ENCODE data around the gene CACNA1G.

CACNA1G gene

DNA sequence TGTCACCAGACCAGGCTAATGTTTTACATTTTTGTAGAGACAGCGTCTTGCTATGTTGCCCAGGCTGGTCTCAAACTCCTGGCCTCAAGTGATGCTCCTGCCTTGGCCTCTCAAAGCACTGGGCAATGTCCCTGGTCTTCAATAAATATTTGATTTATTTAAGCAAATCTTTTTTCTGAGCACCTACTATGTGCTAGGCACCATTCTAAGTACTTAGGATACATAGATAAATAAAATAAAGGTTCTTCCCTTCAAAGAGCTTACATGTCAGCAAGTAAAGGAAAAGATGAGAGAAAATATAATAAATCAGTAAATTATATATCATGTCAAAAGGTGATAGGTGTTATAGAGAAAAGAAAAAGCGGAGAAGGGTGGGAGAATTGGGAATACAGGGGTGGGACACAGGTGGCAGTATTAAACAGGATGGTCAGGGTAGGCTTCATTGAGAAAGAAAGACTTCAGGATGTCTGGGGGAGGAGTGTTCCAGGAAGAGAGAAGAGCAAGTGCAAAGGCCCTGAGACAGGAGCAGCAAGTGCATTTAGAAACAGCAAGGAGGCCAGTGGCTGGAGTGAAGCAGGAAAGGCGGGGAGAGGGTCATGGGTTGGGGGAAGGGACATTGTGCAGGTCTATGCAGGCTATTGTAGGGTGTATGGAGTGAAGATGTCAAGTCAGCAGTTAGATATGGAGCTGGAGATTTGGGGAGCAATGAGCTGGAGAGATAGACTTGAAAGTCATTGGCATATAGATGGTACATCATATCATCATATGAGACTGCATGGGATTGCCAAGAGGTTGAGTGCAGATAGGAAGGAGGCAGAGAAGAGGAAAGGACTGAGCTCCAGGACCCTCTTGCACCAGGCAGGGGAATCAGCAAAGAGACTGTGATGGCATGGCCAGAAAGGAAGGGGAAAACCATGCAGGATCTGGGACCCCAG, 85.5 kb downstream of the CACNA1G start:
- no peak for DNase-seq (ENCODE audit: low read depth in 4 of 4, low spot score in 1 of 4)

DNA sequence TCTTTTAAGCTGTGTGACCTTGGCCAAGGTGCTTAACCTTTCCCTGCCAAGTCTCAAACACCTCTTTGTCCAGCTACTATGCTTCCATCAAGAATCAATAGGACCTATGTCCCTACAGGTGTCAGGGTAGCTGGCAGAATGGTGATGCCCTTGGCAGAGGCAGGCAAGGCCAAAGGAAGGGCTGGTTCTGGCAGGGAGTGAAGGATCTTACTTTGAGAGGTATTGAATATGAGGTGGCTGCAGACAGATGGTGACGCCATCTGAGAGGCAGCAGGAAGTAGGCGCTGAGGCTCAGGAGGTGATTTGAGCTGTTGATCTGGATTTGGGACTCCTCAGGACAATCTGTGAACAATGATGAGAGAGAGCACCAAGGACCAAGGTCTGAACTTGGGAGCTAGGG, 86.7 kb downstream of the CACNA1G start:
- no peak for DNase-seq (ENCODE audit: low read depth in 4 of 4, low spot score in 1 of 4)

DNA sequence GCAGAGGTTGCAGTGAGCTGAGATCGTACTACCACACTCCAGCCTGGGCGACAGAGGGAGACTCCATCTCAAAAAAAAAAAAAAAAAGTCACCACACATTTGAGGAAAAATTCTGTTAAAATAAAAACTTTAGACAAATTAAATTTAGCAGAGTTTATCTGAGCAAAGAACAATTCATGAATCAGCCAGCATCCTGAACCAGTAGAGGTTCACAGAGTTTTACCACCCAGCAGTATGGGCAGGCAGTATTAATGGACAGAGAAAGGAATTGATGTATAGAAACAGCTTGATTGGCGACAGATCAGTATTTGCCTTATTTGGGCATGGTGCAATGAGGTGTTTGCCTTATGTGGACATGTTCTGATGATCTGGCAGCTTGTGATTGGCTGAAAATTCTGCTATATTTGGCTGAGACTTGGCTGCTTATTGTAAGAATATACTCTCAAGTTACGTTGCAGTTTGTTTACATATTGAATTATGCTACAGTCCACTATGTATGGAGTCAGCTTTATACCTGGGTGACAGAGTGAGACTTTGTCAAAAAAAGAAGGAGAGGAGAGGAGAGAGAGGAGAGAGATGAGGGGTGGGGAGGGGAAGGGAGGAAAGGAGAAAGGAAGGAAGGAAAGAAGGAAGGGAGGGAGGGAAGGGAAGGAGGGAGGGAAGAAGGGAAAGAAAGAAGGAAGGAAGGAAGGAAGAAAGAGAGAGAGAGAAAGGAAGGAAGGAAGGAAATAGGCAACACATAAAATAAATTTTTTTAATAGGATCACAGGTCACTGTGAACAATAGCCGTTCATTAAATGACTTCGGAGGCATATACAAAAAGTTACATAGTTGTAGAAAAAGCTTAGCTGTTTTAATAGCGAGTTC, 88.8 kb downstream of the CACNA1G start:
- no peak for DNase-seq (ENCODE audit: low read depth in 4 of 4, low spot score in 1 of 4)

DNA sequence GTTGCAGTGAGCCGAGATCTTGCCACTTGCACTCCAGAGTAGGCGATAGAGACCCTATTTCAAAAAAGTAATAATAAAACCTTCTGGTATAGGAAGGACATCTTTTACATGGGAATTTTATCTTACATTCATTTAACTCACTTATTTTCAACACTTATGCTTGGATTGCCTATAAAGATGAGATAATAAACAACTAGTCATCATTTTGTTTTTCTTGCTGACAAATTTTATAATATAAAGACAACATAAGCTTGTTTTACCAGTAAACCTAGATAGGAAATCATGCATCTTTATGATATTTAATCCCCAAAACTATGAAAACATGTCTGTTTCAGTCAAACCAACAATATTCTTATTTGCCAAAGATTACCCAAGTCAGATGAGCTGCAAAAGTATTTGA, 91.1 kb downstream of the CACNA1G start:
- DNase-seq (ENCODE audit: low read depth in 4 of 4, low spot score in 1 of 4): no peak

DNA sequence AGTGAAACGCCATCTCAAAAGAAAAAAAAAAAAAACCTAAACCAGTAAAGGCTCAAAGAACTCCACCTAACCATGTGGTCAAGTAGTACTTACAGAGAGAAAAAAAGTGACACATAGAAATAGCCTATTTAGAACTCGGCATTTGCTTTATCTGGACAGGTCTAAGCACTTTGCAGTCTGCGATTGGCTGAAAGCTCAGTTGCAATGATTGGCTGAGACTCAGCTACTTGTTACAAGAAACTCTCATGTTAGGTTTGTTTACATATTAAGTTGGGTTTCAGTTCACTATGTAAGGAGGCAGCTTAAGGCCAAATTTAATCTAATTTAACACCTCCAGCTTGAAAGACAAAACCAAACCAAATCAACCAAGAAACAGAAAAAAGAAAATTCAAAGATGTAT, 93.2 kb downstream of the CACNA1G start:
- no peak for DNase-seq (ENCODE audit: low read depth in 4 of 4, low spot score in 1 of 4)

DNA sequence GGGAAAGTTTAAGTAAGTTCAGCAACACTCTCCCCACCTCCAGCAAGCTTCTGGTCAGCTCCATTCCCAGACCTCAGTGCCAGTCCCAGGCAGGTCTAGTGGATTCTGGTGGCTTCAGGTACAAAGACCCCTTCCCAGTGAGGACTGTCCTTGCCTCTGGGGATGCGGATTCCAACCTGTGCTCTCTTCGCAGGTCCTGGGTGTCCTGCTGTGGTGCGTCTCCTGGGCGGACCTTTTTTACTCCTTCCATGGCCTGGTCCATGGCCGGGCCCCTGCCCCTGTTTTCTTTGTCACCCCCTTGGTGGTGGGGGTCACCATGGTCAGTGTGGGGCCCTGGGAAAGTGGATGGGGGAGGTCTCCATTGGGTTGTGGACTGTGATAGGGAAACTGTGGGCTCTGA, 96.0 kb downstream of the CACNA1G start:
- no peak for DNase-seq (ENCODE audit: low read depth in 4 of 4, low spot score in 1 of 4)

DNA sequence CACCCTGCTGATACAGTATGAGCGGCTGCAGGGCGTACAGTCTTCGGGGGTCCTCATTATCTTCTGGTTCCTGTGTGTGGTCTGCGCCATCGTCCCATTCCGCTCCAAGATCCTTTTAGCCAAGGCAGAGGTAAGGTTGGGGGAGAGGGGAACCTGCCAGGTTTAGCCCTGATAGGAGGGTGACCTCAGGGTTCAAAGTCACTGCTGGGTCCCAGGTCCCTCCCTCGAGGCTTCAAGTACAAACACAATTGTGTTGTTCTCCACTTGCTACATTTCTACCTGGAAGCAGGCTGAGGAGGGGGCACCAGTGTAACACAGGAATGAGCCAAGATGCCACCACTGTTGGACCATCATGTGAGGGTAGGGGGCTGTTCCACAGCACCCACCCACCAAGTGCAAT, 96.5 kb downstream of the CACNA1G start:
- no peak for DNase-seq (ENCODE audit: low read depth in 4 of 4, low spot score in 1 of 4)

DNA sequence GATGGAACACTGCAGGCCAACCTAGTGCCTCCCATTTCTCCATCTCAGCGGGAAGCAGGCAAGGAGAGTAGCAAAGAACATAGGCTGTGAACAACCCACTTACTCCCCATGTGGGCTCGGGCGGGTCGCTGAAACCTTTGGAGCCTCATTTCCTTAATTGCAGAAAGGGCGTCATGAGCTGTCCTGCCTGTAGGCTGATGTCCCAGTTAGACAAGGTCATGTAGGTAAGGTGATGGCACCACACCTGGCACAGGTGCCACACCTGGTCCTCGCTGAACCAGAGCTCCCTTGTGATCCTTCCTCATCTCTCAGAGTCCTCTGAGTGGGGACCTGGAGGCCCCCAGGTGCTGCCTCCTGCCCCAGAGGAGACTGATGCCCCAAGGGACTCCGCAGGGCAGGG, 97.1 kb downstream of the CACNA1G start:
- no peak for DNase-seq (ENCODE audit: low read depth in 4 of 4, low spot score in 1 of 4)

DNA sequence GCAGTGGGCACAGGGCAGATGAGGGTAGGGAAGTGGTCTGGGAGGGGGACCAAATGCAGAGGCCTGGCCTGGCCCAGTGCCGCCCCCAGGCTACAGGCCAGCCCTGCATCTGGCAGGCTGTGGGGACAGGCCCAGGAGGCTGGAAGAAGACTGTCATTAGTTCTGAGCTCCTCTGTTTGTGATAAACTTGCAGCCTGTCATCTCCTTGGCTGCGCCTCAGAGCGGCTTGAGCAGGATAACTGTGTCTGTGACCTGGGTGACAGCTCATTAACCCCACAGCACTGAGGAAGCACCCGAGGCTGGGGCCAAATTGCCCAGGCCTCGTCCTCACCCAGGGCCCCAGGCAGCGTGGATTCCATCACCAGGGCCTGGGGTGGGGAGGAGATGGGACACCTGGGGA, 98.1 kb downstream of the CACNA1G start:
- no peak for DNase-seq (ENCODE audit: low read depth in 4 of 4, low spot score in 1 of 4)

DNA sequence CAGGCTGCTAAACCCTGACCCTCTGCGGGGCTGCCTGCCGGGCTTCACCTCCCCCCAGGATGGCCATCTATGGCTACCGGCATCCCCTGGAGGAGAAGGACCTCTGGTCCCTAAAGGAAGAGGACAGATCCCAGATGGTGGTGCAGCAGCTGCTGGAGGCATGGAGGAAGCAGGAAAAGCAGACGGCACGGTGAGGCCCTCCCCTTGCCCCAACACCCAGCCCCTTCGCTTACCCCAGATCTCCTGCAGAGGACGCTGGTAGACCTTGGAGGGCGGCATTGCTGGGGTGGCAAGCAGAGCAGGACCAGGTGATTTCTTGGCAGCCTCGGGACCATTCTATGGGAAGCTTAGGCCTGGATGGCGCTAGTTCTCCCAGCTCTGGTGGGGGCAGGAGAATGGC, 98.7 kb downstream of the CACNA1G start:
- no peak for DNase-seq (ENCODE audit: low read depth in 4 of 4, low spot score in 1 of 4)

DNA sequence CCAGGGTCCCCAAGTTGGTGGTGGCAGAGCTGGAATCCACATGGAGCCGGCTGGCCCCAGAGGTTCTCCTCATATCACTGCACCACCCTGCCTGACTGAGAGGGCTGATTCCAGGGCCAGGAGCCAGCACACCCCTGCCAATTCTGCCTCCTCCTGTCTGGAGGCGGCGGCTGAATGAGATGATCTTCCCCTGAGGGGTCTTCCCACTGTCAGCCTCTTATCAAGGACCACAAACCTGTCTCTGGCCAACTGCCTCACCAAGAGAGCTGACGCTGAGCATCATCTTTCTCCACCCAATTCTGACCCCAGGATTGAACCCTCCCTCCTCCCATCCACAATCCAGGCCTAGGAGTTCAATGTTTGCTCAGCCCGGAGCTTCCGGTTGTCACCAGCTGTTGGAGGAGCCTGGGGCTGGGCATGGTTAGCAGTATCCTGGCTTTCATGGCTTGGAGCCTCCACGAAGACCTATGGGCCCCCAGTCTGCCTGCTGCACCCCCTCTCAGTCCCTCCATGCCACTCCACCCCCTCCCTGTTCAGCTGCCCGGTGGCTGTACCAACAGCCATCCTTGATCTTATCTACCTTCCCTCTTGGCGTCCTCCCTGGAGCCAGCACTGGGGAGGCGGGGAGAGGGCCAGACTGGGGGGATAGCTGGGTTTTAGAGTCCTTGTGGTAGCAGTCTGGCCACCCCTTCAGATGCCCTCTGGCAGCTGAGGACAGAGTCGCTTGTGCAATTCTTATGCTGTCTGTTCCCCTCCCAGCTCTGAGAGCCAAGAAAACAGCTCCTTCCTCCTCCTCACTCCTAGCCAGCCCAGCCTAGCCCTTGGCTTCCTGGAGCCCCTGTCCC, 99.7 kb downstream of the CACNA1G start:
- no peak for DNase-seq (ENCODE audit: low read depth in 4 of 4, low spot score in 1 of 4)

DNA sequence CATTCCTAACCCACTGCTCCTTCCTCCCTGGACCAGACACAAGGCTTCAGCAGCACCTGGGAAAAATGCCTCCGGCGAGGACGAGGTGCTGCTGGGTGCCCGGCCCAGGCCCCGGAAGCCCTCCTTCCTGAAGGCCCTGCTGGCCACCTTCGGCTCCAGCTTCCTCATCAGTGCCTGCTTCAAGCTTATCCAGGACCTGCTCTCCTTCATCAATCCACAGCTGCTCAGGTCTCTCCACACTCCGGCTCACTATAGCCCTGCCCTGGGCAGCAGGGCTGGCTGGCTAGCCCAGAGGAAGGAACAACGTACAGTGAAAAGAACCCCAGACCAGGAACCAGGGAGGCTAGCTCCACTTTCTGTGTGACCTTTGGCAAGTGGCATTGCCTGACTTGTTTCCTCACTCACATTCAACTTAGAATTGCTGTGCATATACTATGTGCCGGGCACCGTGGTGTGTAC, 100.4 kb downstream of the CACNA1G start:
- no peak for DNase-seq (ENCODE audit: low read depth in 4 of 4, low spot score in 1 of 4)

DNA sequence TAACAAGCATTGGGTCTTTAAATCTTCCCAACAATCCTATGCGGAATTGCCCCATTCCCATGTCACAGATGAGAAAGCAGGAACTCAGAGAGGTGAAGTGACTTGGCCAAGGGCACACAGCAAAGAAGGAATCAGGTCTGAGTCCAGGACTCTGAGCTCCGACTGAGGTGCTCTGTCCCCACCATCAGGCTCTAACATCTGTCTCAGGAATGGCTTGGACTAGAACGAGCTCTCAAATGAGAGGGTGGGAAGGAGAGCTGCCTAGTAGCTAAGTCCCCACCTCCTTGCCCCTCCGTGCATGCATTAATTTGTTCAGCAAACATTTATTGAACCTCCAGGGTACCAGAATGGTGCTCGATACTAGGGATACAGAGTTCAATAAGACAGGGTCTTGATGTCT, 100.8 kb downstream of the CACNA1G start:
- no peak for DNase-seq (ENCODE audit: low read depth in 4 of 4, low spot score in 1 of 4)

DNA sequence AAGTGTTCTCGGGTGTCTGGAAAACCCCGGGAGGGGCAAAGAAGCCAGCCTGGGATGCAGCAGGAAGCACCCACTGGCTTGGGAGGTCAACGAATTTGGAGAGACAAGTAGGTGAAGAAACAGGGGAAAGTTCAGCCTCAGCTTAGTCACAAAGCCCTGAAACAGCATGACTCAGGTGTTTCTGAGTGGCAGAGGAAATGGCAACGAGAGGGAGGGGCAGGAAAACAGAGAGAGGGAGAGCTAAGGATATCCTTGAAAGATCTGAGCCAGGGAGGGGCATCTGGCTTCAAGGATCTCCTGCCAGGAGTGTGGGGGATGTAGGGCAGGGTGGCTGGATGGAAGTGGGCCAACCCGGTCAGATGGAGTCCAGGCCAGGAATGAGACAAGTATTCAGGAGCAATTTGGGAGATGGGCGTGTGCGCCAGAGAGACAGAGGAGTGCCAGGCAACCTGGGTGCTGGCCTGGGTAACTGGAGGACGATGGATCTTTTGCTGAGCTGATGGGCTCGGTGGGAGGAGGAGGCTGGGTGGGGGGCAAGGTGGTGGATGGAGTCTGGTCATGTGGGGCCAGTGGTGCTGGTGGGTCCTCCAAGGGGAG, 101.4 kb downstream of the CACNA1G start:
- peak in 1 of 4 experiments; percentile 18 for DNase-seq (ENCODE audit: low read depth in 4 of 4, low spot score in 1 of 4)

DNA sequence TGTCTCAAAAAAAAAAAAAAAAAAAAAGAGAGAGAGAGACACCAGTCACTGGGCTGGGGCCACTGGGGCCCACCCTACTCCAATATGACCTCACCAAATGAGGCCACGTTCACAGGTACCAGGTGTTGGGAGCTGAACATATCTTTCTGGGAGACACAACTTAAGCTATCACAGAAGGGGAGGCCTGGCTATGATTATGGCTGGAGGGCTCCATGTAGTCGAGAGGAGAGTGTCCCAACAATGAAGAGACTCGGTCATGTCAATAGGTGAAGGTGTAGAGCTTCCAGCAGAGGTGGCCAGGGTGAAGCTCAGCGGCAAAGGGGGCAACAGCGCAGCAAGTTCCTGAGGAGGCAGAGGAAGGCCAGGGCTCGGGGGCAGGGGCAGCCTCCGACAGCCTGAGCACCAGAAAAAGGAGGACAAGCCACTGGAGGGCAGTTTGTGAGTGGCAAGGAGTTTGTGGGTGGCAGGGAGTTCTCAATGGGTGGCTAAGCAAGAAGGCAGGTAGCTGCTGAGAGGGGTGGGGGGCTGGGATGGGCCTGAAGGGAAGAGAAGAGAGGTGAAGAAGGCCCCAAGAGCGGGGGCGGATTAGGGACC, 102.2 kb downstream of the CACNA1G start:
- DNase-seq (ENCODE audit: low read depth in 4 of 4, low spot score in 1 of 4): no peak

DNA sequence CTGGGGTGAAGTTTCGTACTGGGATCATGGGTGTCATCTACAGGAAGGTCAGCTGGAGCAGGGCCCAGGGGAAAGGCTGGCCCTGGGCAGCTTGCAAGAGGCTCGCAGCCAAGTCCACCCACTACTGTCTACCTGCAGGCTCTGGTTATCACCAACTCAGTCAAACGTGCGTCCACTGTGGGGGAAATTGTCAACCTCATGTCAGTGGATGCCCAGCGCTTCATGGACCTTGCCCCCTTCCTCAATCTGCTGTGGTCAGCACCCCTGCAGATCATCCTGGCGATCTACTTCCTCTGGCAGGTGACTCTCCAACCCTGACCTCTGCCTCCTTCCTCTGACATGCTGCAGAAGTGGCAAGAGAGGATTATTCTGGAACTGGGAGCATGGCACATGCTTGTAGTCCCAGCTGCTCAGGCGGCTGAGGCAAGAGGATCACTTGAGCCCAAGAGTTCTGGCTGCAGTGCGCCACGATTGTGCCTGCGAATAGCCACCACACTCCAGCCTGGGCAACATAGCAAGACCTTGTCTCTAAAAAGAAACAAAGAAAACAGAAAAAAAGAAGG, 103.4 kb downstream of the CACNA1G start:
- DNase-seq (ENCODE audit: low read depth in 4 of 4, low spot score in 1 of 4): no peak

DNA sequence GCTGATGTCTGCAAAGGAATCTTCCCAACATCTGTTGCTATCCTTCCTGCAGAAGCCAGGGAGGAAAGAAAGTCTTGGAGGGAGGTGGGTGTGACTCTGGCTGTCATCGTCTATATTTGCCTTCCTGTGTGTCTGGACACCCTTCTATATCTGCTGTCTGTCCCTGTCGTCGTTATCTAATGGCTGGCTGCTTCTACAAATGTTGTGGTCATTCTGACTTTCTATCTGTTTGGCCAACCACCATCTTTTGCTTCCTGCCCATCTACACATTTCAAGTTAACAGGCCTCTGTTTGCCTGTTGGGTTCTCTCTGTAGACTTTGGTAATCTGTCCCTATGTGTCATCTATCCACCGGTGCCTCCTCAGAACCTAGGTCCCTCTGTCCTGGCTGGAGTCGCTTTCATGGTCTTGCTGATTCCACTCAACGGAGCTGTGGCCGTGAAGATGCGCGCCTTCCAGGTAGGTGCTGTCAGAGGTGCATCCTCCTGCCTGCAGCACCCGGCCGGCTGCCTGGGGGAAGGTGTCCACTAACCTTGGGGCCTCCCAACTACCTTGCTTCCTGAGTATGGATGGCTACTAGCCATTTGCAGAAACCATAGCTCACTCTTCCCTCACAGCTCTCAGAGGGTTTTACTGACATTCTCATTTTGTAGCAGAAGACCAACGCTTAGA, 104.4 kb downstream of the CACNA1G start:
- DNase-seq (ENCODE audit: low read depth in 4 of 4, low spot score in 1 of 4): no peak

DNA sequence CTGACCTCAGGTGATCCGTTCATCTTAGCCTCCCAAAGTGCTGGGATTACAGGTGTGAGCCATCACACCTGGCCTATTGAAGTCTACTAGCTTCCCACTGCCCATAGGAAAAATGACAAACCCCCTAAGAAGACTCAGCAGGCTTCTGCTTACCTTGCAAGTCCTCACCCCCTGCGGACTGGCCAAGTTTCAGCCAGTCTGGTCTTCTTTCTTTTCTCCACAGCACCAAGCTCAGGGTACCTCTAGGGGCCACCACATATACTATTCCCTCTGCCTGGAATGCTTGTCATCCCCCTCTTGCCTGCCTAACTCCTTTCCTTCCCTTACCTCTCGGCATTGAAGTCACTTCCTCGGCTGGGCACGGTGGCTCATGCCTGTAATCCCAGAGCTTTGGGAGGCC, 105.3 kb downstream of the CACNA1G start:
- DNase-seq (ENCODE audit: low read depth in 4 of 4, low spot score in 1 of 4): no peak

DNA sequence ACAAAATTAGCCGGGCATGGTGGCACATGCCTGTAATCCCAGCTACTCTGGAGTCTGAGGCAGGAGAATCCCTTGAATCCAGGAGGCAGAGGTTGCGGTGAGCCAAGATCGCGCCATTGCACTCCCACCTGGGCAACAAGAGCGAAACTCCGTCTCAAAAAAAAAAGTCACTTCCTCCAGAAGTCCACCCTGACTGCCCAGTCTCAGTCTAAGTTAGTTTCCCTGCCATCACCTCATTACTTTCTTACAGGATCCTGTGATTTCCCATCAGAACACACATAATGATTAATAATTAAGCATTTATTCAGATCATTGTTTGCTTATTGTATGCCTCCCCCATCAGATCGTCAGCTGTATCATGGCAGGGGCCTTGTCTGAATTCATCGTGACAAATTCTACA, 105.8 kb downstream of the CACNA1G start:
- no peak for DNase-seq (ENCODE audit: low read depth in 4 of 4, low spot score in 1 of 4)

Data from stimulated activated CD4-positive, alpha-beta T cell treated with anti-CD3 and anti-CD28 coated beads, Interleukin-1b, Interleukin-23, amount 100 ng/mL, for 24 hours (primary cell).